Measurements from ENCODE around the gene POLR2H. TPM values are rescaled to one million over a fixed set of nuclear protein-coding genes. Genes with fewer than 3 reads are reported as not detected.

The POLR2H gene
- total RNA-seq, 4 donors from 2014 or later, result 90.8 to 307 (median 239) TPM

GRCh38 chr3:184335661-184336546 lies 25.6 kb upstream of the POLR2H start:
- peak overlapping the region; percentile 89 to 98 (median 91) for H3K27ac ChIP-seq
- no peaks in the 10 kb centered on the region for H3K27me3 ChIP-seq
- peak in 1 of 6 experiments; percentile 3 for TF ChIP-seq CTCF (IDR thresholded peaks at IDR 0.05)
- peak; percentile 48 to 90 for TF ChIP-seq POLR2A (IDR thresholded peaks at IDR 0.05)
- no peaks in the 10 kb centered on the region for H3K9me3 ChIP-seq
- H3K36me3 ChIP-seq, result peaks cover 0 to 45% (median 0%) of the 10 kb centered on the region in 3 donors
- peaks cover 0 to 24% (median 3%) of the 10 kb centered on the region in 4 donors for H3K4me1 ChIP-seq
- peak overlapping the region; percentile 63 to 92 (median 78) for H3K4me3 ChIP-seq
- peak; percentile 86 to 95 (median 94) for DNase-seq

- no peak for DNase-seq
- H3K36me3 ChIP-seq, result peaks cover 0 to 39% (median 0%) of the 10 kb centered on the region in 3 donors
- peak overlapping the region; percentile 89 to 98 (median 91) for H3K27ac ChIP-seq
- peaks cover 0 to 24% (median 3%) of the 10 kb centered on the region in 4 donors for H3K4me1 ChIP-seq
- TF ChIP-seq POLR2A (IDR thresholded peaks at IDR 0.05), result no peak
- no peak for TF ChIP-seq CTCF (IDR thresholded peaks at IDR 0.05)
- no peaks in the 10 kb centered on the region for H3K27me3 ChIP-seq
- H3K4me3 ChIP-seq, result peak overlapping the region; percentile 63 to 92 (median 78)
- H3K9me3 ChIP-seq, result no peaks in the 10 kb centered on the region
These were observed 24.7 kb upstream of the POLR2H start for GRCh38 chr3:184336547-184337398.

- H3K36me3 ChIP-seq, result peaks cover 0 to 39% (median 0%) of the 10 kb centered on the region in 3 donors
- no peak for DNase-seq
- H3K27me3 ChIP-seq, result no peaks in the 10 kb centered on the region
- H3K4me1 ChIP-seq, result peaks cover 0 to 24% (median 3%) of the 10 kb centered on the region in 4 donors
- peak within 1 kb of the TSS; percentile 89 to 98 (median 91) for H3K27ac ChIP-seq
- H3K4me3 ChIP-seq, result peak within 1 kb of the TSS; percentile 63 to 92 (median 78)
- TF ChIP-seq CTCF (IDR thresholded peaks at IDR 0.05), result no peak
- TF ChIP-seq POLR2A (IDR thresholded peaks at IDR 0.05), result no peak
- H3K9me3 ChIP-seq, result no peaks in the 10 kb centered on the region
These were observed 24.2 kb upstream of the POLR2H start, which contains the start of gene FAM131A for GRCh38 chr3:184337399-184337714. Gene FAM131A (plus strand): TSS chr3:184337600. CDS start chr3:184337631, 31 bp downstream.

- H3K4me3 ChIP-seq, result peak overlapping the region in 1 of 4 donors; percentile 92
- H3K36me3 ChIP-seq, result peaks cover 0 to 39% (median 0%) of the 10 kb centered on the region in 3 donors
These were observed 23.5 kb upstream of the POLR2H start for GRCh38 chr3:184337981-184338380.

More at GRCh38 chr3:184337981-184338380, 23.5 kb upstream of the POLR2H start:
- Histone ChIP-seq H3K9me3 (no peaks in the 10 kb centered on the region), H3K27ac (peak overlapping the region; percentile 49 to 98 (median 90)), H3K4me1 (peaks cover 0 to 24% (median 3%) of the 10 kb centered on the region in 4 donors), H3K27me3 (no peaks in the 10 kb centered on the region)
- TF ChIP-seq POLR2A (IDR thresholded peaks at IDR 0.05) (no peak), CTCF (IDR thresholded peaks at IDR 0.05) (no peak)
- DNase-seq, result no peak
